Measurements from ENCODE around the gene GPR35.

Gene GPR35

DNA sequence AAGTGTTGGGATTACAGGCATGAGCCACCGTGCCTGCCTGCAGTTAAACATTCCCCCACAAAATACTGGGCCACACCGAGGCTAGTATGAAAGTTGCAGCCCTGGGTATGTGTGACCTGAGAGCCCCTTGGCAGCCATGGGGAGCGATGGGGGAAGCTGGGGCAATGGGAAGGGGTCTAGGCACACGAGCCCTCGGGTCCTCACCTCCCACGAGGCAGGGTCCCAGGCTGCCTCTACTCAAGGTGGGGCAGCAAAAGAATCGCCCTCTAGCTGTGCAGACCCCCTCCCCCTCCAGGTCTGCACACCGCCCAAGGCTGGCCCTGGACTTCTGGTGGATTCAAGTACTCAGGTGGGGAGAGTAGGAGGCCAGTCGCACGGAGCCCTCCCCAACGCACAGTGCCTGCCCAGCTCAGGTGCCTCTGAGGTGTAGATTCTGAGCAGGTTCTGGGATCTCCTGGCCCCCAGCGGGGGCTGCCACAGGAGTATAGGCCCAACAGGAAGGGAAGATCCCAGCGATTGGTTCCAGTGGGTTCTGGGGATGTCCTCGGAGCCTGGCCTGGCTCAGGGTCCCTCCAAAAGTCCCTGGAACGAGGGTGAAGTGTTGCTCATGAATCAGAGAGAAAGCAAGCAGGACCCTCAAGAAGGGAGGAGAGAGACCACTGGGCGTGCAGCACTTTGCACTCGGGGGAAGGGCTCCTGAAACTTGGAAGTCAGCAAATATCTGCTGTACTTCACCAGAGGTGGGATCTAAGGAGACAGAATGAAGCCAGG lies 2.6 kb downstream of the GPR35 start:
- H3K27ac ChIP-seq, result no peak overlapping the region
- TF ChIP-seq, protein P1, sequence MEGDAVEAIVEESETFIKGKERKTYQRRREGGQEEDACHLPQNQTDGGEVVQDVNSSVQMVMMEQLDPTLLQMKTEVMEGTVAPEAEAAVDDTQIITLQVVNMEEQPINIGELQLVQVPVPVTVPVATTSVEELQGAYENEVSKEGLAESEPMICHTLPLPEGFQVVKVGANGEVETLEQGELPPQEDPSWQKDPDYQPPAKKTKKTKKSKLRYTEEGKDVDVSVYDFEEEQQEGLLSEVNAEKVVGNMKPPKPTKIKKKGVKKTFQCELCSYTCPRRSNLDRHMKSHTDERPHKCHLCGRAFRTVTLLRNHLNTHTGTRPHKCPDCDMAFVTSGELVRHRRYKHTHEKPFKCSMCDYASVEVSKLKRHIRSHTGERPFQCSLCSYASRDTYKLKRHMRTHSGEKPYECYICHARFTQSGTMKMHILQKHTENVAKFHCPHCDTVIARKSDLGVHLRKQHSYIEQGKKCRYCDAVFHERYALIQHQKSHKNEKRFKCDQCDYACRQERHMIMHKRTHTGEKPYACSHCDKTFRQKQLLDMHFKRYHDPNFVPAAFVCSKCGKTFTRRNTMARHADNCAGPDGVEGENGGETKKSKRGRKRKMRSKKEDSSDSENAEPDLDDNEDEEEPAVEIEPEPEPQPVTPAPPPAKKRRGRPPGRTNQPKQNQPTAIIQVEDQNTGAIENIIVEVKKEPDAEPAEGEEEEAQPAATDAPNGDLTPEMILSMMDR (conservative IDR thresholded peaks at IDR 0.05), result no peak
- TF ChIP-seq ZFX (IDR thresholded peaks at IDR 0.05), result no peak

DNA sequence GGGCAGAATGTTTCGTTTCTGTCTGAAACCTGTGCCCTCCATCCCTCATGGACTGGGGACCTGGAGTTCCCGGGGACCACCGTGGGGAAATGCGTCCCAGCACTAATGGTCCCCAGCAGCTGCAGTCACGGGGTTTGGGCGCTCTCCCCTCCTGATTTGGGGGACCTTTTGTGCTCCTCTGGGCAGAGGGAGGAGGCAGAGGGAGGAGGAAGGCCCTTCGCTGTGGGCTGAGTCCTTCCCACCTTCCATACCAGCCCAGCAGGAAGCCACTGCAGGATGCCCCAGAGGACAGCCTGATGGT lies 3.2 kb downstream of the GPR35 start:
- no peak overlapping the region for H3K27ac ChIP-seq
- no peak for TF ChIP-seq ZFX (IDR thresholded peaks at IDR 0.05)
- TF ChIP-seq, protein P1 (conservative IDR thresholded peaks at IDR 0.05), result no peak

DNA sequence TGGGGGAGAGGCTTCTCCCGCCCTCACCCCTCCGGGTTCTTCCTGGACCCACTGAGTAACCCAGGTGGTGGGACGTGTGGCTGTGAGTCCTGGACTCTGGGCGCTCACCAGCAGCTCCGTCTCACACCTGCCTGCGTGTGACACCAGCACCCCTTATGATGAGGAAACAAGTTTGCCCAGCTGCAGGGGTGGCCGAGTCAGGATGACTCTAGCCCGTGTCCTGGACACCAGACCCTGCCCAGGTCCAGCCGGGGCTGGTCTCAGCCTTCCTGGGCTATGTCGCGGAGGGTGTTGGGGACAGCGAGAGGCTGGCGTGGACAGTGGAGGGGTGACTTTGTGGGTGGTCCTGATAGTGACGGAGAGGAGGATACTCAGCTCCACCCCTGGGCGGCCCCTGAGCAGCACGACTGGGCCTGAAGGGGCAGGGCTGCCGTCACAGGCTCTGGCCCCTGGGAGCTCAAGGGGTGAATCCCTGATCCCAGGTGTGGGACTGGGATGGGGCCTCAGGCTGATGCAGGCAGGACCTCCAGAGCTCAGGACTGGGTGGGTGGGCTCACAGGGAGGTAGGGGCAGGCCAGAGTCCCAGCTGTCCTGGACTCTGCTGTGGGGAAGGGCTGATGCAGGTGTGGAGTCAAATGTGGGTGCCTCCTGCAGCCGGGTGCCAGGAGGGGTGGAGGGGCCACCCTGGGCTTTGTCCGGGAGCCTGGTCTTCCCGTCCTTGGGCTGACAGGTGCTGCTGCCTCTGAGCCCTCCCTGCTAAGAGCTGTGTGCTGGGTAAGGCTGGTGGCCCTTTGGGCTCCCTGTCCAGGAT lies 3.7 kb downstream of the GPR35 start:
- no peak overlapping the region for H3K27ac ChIP-seq
- no peak for TF ChIP-seq ZFX (IDR thresholded peaks at IDR 0.05)
- TF ChIP-seq, protein P1 (conservative IDR thresholded peaks at IDR 0.05), result no peak

DNA sequence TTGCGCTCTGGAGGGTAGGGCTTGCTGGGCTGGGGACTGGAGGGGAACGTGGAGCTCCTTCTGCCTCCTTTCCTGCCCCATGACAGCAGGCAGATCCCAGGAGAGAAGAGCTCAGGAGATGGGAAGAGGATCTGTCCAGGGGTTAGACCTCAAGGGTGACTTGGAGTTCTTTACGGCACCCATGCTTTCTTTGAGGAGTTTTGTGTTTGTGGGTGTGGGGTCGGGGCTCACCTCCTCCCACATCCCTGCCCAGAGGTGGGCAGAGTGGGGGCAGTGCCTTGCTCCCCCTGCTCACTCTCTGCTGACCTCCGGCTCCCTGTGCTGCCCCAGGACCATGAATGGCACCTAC lies 4.3 kb downstream of the GPR35 start:
- no peak for TF ChIP-seq ZFX (IDR thresholded peaks at IDR 0.05)
- TF ChIP-seq, protein P1 (conservative IDR thresholded peaks at IDR 0.05), result no peak
- H3K27ac ChIP-seq, result no peak overlapping the region

DNA sequence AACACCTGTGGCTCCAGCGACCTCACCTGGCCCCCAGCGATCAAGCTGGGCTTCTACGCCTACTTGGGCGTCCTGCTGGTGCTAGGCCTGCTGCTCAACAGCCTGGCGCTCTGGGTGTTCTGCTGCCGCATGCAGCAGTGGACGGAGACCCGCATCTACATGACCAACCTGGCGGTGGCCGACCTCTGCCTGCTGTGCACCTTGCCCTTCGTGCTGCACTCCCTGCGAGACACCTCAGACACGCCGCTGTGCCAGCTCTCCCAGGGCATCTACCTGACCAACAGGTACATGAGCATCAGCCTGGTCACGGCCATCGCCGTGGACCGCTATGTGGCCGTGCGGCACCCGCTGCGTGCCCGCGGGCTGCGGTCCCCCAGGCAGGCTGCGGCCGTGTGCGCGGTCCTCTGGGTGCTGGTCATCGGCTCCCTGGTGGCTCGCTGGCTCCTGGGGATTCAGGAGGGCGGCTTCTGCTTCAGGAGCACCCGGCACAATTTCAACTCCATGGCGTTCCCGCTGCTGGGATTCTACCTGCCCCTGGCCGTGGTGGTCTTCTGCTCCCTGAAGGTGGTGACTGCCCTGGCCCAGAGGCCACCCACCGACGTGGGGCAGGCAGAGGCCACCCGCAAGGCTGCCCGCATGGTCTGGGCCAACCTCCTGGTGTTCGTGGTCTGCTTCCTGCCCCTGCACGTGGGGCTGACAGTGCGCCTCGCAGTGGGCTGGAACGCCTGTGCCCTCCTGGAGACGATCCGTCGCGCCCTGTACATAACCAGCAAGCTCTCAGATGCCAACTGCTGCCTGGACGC lies 4.9 kb downstream of the GPR35 start:
- no peak overlapping the region for H3K27ac ChIP-seq

DNA sequence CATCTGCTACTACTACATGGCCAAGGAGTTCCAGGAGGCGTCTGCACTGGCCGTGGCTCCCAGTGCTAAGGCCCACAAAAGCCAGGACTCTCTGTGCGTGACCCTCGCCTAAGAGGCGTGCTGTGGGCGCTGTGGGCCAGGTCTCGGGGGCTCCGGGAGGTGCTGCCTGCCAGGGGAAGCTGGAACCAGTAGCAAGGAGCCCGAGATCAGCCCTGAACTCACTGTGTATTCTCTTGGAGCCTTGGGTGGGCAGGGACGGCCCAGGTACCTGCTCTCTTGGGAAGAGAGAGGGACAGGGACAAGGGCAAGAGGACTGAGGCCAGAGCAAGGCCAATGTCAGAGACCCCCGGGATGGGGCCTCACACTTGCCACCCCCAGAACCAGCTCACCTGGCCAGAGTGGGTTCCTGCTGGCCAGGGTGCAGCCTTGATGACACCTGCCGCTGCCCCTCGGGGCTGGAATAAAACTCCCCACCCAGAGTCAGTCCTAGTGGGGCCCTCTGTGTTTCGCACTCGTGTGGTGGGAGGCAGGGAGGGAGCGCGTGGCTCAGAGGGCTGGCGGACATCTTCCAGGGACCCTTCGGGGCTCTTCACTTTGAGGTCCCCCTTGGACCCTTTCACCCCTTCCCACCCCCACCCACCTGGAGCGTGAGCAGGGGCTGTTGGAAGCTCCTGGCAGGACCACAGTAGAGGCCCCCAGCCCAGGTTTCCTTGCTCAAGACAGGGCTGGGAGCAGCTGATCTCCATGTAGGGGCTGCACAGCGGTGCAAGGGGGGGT lies 5.7 kb downstream of the GPR35 start:
- TF ChIP-seq ZFX (IDR thresholded peaks at IDR 0.05), result no peak
- H3K27ac ChIP-seq, result no peak overlapping the region

More for the DNA sequence above, 4.9 kb downstream of the GPR35 start:
- TF ChIP-seq ZFX (IDR thresholded peaks at IDR 0.05), result no peak
- TF ChIP-seq, protein P1 (conservative IDR thresholded peaks at IDR 0.05), result no peak

DNA sequence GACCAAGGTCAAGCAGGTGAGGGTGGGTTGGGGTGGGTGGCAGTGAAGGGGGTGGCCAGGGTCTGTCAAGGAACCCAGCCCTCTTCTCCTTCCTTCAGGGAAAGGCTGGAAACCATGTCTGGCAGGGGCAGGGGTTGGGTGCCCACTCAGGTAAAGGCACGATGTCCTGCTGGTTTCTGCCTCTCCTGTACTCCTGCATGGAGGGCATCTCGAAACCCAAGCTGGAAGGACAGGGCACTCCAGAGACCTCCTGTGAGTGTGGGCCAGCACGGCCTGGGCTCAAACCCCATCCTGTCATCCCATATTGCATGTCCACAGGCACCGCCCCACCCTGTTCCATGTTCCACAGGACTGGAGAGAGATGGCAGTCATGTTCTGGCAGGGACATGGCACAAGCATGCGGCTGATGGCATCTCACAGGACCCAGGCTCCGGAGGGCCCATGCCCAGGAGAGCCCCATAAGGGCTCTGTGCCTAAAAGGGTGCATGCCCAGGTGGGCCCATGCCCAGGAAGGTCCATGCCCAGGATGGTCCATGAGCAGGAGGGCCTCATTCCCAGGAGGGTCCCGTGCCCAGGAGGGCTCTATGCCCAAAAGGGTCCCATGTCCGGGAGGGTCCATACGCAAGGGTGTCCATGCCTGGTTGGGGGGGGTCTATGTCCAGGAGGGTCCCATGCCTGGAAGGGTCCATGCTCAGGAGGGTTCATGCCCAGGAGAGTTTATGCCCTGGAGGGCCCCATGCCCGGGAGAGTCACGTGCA lies 6.4 kb downstream of the GPR35 start:
- H3K27ac ChIP-seq, result no peak overlapping the region
- TF ChIP-seq ZFX (IDR thresholded peaks at IDR 0.05), result no peak
- TF ChIP-seq, protein P1 (conservative IDR thresholded peaks at IDR 0.05), result no peak
